Activated effector memory CD4-positive, alpha-beta T cell treated with anti-CD3 and anti-CD28 coated beads, Interleukin-2, amount 50 U/mL, for 16 hours (primary cell): Measurements from ENCODE around the gene LILRB4.
"Not testable (repeated sequence)": the region's sequence is repeated elsewhere in the genome, so short reads cannot be mapped to it uniquely, and the experiment has no call there.

Experiments used
- DNase-seq: peaks from one replicate; pipeline ENCODE4 v3.0.0-alpha.2; 2020

The LILRB4 gene

GRCh38 chr19:54650108-54650655 lies 12.6 kb upstream of the LILRB4 start:
- no peak for DNase-seq

DNA sequence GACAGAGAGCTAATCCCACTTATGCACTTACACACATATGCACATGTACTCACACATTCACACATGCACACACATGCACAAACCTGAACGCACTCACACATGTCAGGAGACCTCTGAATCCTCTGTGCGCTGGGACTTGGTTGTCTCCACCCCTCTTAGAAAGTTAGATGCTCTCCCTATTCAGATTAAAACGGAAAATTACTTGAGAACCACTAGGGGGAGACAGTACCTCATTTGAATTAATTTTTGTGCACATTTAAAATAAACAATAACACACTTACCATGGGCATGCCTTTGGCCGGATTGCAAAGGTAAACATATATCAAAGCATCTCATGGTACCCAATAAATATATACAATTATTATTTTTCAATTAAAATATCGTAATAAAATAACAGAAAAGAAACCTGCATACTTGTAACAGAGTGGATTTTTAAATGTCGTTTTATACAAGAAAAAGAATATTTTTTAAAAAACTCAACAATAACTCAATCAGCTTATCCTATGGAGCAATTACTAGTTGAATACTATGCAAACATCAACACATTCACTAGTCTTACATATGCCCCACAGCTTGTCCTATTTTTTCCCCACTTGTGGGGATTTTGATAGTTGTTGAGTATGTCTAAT lies 9.5 kb upstream of the LILRB4 start:
- DNase-seq, result no peak

DNA sequence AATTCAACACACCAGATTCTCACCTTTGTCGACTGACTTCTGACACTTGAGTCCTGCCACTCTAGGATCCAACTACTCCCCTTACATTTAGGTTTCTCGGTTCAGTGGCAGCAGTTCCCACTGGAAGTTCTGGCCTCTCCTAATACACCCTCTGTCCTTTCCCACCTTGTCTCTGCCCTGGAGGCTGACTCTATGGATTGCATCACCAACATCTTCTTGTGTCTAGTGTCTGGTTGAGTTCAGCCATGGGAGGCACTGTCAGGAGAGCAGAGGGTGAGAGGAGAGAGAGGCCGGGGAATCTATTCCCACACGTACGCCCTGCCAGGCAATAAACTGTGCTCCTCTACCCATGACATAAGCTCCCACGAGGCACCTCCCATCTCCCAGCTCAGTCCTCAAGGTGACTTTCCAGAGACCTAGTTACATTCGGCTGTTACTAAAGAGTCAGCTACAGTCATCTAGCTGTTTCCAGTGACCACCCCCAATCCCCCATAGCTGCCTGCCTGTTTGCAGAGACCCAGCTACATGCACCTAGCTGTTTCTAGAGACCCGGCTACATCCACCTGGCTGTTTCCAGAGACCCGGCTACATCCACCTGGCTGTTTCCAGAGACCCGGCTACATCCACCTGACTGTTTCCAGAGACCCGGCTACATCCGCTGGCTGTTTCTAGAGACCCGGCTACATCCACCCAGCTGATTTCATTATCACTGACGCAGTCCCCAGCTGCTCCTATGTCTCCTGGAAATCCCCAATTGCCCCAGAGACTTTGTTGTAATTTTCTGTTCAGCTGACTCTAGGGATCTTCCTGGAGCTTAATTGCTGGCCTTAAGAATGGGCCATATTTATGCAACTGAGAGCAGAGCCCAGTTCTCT lies 8.1 kb upstream of the LILRB4 start:
- no peak for DNase-seq

DNA sequence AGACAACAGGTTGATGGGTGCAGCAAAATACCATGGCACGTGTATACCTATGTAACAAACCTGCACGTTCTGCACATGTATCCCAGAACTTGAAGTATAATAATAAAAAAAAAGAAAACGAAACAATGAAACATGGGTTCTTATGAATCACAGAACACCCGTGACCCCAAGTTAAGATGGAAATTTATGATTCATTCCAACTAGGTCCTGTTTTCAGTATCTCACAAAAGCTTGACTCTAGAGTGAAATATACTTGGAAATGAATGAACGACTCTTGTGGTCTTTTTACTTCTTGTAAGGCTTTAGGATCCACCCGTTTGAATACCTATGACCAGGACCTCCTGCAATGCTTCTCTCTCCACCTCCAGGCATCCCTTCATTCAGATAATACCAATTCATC lies 3.5 kb upstream of the LILRB4 start:
- no peak for DNase-seq

- DNase-seq, result no peak
Observed at GRCh38 chr19:54660306-54660705, 2.5 kb upstream of the LILRB4 start.

DNA sequence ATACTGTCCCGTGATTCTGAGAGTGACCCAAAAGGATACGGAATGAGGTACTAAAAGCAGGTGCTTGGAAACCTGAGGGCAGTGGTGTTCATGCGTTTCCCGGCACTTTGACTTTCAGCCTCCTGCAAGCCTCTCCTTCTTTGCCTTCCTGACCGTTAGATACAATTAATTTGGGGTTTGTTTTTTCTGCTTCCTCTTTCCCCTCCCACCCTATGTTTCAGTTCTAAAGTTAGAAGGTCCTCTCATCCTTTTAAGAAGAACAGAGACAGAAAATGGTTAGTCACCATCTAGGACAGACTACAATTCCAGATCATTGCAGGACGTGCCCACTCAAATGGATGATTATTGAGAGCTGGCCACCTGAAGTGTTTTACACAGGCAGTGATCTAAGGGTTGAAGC lies 1.8 kb upstream of the LILRB4 start:
- no peak for DNase-seq

GRCh38 chr19:54661846-54662481 lies 821 bp upstream of the LILRB4 start:
- no peak for DNase-seq

DNA sequence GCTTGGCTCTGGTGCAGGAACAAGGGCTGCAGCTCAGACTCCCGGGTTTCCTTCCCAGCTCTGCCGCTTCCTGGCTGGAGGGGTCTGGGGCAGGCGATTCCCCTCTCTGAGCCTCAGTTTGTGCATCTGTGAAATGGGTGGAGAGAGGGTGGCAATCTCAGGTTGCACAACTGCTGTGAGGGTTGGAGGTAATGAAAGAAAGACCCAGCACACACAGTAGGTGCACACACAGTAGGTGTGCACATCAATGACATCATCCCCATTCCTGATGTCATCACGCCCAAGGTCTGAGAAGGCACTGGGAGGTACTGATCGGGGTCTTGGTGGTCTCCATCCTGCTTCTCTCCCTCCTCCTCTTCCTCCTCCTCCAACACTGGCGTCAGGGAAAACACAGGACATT lies 2.7 kb downstream of the LILRB4 start:
- no peak for DNase-seq

GRCh38 chr19:54667217-54667616 lies 4.4 kb downstream of the LILRB4 start:
- DNase-seq, result no peak

DNA sequence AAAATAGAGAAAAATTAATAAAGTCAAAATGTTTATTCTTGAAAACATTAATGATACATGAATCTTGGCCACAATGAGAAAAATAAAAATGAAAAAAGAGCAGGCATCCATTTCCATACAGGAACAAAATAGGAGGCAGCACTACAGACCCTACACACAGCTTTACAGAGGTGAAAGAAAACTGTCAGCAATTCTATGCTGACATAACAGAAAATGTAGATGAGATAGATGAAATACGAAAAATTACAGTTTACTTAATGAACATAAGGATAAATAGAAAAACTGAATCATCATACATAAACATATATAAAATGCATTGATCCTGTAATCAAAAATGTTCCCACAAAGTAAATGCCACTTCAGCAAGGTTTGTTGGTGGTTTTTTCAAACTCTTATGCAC lies 5.6 kb downstream of the LILRB4 start:
- no peak for DNase-seq

DNA sequence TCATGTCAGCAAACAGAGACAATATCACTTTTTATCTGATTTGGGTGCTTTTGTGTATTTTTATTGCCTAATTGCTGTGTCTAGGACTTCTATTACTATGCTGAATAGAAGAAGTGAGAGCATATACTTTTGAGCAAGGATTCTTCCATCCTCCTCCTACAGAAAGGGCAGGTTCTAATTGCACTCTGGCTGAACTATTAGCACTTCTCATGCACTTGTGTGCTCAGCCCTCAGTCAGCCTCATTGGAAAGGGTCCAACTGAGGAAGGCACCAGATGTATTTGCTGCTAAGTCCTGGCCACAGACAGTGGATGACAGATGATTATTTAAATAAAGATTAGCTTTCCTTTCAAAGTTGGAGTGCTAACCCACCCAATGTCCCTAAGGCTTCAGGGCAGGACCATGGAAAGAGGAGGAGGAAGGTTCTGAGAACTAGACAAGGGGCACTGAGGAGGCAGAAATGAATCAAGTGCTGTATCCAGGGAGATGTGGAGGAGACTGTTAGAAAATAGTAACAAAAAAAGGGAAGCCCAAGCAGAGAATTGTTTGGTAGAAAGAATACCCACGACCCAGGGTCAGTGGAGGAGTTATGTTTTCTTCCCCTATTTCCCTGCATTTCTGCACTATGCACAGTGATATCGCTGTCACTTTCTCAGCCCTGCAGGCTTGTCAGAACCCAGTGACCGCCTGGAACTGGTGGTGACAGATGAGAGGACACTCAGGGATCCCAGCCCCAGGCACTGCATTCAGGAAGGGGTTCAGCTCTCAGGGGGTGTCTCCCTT lies 8.0 kb downstream of the LILRB4 start:
- DNase-seq, result no peak

- no peak for DNase-seq
Observed at GRCh38 chr19:54673222-54673621, 10.4 kb downstream of the LILRB4 start.

DNA sequence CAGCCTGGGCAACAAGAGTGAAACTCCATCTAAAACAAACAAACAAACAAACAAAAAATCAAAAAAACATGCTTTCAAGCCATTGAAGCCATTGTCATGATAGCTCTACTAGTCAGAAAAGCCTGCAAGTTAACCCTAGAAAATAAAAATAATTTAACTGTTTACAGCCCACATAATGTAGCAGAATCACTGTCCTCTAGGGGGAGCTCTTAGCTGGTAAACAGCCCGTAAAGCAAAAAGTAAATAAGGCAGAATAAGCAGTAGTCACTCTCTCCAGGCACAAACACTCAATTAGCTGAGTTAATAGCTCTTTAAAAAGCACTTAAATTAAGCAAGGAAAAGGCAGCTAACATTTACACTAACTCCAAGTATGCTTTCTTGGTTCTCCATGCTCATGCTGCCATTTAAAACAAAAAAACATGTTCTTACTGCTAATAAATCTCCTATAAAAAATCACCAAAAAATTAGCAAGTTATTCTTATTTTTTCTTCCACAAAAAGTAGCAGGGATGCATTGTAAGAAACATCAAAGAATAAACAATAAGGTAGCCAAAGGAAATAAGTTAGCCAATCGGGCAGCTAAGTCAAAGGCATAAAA lies 11.3 kb downstream of the LILRB4 start:
- DNase-seq, result no peak

DNA sequence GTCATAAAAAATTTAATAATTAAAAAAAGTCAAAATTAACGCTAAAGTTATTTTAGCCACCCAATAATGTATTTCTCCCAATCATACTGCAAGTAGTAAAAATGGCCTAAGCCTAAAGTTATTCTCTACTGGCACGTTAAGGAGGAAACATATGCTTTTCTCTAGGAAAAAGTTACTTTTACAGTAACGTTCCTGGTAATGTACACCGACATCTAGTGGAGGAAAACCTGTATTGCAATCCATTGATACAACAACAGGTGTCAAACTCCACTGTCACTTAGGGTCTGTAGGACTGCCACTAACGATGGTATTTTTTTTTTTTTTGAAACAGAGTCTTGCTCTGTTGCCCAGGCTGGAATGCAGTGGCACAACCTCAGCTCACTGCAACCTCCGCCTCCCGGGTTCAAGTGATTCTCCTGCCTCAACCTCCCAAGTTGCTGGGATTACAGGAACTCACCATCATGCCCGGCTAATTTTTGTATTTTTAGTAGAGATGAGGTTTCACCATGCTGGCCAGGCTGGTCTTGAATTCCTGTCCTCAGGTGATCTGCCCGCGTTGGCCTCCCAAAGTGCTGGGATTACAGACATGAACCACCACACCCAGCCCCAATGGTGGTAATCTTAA lies 13.5 kb downstream of the LILRB4 start:
- not testable (repeated sequence) for DNase-seq

DNA sequence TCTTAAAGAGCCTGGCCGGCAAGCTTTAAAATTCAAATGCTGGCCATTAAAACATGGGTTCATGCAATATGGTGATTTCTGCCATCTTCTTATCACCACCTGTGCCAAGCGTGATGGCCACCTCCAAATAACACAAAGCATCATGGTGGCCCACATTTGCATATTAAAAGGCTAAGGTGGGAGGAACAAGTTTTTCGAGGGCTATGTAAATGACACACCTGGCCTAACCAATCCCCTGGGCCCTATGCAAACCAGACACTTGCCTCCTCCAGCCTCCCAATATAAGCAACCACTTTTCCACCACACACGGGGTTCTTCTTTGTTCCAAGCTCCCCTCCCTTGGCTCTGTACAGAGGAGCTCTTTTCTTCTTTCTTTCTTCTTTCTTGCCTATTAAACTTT lies 14.4 kb downstream of the LILRB4 start:
- DNase-seq, result no peak

DNA sequence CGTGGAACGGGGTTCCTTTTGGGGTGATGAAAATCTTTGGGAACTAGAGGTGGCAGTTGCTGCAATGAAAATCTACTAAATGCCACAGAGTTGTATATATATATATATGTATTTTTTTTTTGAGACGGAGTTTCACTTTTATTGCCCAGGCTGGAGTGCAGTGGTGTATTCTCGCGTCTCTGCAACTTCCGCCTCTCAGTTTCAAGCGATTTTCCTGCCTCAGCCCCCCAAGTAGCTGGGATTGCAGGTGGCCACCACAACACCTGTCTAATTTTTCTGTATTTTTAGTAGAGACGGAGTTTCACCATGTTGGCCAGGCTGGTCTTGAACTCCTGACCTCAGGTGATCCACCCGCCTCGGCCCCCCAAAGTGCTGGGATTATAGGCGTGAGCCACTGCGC lies 18.8 kb downstream of the LILRB4 start:
- DNase-seq, result not testable (repeated sequence)

DNA sequence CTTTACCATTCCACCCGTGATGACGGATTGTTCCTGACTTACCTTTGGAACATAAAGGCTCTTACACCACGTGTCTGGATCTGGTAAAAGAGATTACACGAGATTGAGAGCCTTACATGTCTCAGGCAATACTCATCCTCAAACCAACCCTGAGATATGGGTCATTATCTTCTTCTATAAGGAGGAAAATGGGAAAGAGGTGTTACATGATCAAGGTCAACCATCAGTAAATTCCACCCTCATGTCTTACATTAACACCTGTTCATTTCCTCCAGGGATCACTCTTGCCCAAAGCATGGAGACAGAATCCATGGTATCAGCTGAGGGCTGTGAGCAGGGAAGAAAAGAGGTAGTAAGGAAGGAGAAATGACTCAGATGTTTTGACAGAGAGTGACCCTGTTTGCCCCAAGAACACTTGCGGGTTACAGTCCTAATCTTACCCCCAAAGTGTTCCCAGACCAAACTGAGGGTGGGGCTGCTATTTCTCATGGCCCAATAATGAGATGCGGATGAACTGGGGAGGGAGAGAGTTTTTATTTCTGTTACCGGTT lies 19.6 kb downstream of the LILRB4 start:
- DNase-seq, result no peak

- DNase-seq, result peak; percentile 42
Observed at GRCh38 chr19:54684527-54684926, 21.7 kb downstream of the LILRB4 start.

DNA sequence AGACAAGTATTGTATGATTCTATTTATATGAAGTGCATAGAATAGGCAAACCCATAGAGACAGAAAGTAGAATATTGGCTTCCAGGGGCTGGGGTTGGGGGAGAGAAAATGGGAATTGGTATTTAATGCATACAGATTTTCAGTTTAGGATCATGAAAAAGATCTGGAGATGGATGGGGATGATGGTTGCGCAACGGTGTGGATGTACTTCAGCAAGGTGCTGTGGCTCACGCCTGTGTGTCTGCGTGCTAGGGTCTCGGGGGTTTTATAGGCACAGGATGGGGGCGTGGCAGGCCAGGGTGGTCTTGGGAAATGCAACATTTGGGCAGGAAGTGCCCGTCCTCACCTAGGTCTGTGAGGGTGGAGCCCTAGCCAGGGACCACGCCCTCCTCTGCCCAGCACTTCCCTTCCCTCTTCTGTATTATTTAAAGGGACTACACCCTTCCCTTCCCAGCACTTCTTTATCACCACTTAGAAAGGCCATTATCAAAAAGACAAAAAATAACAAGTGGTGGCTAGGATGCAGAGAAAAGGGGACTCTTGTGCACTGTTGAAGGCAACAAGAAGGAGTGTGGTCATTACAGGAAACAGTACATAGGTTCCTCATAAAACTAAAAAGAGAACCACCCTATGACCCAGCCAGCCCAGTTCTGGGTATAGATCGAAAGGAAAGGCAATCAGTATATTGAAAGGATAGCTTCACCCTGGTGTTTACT lies 29.0 kb downstream of the LILRB4 start:
- DNase-seq, result no peak

DNA sequence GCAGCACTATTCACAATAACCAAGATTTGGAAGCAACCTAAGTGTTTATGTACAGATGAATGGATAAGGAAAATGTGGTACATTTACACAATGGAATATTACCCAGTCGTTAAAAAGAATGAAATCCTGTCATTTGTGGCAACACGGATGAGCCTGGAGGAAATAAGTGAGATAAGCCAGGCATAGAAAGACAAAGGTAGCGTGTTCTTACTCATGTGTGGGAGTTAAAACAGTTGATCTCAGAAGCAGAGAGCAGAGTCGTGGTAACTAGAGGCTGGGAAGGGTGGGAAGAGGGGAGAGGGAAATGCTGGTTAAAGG lies 29.5 kb downstream of the LILRB4 start:
- DNase-seq, result no peak

GRCh38 chr19:54694648-54695047 lies 31.9 kb downstream of the LILRB4 start:
- no peak for DNase-seq
